GM18951 (cell line): Measurements from ENCODE around the gene IL3.

ENCODE experiments used
- POLR2A ChIP-seq: IDR thresholded peaks from 4 replicates; pipeline ENCODE4 v1.6.1; 2011; ENCODE audit warnings: mild to moderate bottlenecking; ENCODE audit not compliant: insufficient read length, insufficient read depth; ENCODE audit errors: extremely low read depth
- in situ Hi-C: fragments of 300-500 bp; cut with MboI; formaldehyde crosslinking; loops from one replicate; pipeline ENCODE4 v1.12.0; 2022; ENCODE audit warnings: low sequenced_read_pairs, mixed read lengths, inconsistent platforms; ENCODE audit not compliant: unreplicated experiment

IL3 gene

DNA sequence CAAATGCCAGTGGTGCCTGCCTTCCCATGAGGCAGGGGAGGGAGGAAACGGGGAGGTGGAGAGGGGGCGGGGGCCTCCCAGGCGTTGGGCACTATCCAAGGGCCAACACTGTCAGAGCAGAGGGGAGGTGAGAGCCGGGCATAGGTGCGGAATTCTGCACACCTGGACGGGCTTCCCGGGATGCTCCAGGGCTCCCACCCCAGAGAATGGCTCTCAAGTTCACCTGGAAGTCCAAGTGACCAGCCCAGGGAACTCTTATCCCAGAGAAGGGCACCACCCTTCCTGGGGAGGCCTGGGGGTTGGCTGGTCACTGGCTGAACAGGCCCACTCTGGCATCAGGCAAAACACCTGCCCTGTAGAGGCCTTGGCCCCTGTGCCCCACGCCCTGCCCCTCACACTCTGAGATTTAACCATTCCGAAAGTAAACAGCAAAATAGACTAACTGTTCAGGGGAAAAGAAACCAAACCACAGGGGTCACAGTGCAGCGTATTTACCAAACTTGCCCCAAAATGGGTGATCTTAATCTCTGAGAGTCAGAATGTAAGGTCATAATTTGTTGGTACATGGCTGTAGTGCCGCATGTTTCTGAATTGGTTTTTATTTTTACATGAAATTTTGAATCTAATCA is 15.9 kb downstream of the IL3 start:
- in situ Hi-C loops = no loop called here
- TF ChIP-seq POLR2A = no peak

DNA sequence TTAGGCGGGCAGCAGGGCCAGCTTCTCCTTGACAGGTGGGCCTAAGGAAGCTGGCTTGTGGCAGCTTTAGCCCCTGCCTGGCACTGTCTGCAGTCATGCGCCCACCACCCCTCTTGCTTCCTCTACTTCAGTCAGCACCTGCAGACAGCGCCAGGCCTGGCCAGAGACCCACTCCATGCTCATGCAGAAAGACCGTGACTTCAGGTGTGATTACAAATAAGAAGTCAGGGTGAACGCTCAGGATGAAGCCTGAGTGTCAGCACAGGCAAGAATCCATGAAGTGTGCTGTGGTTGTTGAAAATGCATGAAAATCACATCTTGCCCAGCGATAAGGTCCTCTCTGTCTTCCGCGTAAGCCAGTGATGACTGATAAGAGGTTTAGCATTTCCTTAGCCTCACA is 16.5 kb downstream of the IL3 start:
- TF ChIP-seq POLR2A = no peak
- in situ Hi-C loops = no loop called here

DNA sequence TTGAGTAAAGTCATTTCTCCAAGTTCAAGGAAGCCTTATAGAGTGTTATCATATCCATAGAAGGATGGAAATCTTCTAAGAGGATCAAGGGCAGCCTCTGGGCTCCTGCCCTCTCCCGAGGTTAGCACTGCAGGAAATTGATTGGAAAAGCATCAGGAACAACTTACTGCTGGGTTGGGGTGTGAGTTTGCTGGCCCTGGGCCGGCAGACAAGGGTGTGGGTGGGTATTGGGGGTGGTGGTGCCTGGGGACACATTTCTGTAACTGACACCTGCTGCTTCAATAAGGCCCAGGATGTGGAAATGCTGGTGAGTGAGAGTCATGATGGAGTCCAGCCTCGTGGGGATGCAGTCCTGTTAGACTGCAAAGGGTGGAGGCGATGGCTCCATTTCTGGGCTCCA is 18.6 kb downstream of the IL3 start:
- in situ Hi-C loops = no loop called here
- TF ChIP-seq POLR2A = no peak

DNA sequence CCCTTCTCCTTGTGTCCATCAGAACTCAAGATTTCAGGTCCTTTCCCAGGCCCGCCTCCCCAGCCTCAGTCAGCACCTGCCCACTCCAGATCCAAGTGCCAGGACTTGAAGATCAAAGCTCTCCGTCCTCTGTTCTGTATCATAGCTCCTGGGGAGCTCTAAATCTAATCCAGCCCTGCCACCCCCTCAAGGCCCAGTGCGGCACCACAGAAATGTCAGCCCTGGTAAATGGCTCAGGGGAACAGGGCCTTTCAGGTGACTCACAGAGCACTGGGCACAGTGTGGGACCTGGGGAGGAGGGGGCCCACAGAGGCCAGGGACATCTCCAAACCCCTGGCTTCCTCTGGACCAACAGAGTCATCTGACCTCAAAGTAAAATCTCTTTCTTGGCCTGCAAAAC is 19.2 kb downstream of the IL3 start:
- TF ChIP-seq POLR2A = no peak
- in situ Hi-C loops = no loop called here

DNA sequence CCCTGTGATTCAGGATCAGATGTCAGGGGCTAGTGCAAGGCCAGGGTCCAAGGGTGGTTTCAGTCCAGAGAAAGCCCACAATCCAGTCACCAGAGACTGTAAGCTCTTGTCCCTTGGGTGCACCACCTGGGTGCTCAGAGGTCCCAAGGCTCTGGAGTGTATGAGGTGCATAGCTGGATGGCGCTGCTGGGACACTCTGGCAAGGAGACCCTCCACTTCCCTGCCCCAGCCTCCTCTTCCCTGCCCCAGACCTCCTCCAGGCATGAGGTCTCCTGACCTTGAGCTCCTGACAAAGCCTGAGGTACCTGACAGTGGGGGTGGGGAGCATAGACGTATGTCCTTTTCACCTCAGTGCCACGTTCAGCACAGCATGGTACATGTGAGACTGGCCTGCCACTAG is 20.1 kb downstream of the IL3 start:
- in situ Hi-C loops = no loop called here

DNA sequence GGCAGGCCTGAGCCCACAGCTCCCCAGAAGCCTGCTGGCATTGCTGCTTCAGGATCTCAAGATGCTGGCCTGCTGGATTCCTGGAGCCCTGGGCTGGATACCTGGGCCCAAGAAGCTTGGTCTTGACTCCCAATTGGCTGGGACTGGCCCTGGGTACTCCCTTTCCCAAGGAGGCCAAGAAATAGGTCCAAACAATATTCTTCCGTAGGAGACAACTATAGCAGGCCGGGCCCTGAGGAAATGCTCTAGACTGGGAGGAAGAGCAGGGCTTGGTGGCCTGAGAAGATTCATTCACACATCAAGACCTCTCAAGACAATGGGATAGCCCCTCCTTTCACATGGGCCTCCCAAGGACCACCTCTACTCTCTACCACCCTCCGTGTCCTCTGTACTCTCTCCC is 21.0 kb downstream of the IL3 start:
- in situ Hi-C loops = no loop called here
- TF ChIP-seq POLR2A = no peak

More for the DNA sequence above, 20.1 kb downstream of the IL3 start:
- no peak for TF ChIP-seq POLR2A

DNA sequence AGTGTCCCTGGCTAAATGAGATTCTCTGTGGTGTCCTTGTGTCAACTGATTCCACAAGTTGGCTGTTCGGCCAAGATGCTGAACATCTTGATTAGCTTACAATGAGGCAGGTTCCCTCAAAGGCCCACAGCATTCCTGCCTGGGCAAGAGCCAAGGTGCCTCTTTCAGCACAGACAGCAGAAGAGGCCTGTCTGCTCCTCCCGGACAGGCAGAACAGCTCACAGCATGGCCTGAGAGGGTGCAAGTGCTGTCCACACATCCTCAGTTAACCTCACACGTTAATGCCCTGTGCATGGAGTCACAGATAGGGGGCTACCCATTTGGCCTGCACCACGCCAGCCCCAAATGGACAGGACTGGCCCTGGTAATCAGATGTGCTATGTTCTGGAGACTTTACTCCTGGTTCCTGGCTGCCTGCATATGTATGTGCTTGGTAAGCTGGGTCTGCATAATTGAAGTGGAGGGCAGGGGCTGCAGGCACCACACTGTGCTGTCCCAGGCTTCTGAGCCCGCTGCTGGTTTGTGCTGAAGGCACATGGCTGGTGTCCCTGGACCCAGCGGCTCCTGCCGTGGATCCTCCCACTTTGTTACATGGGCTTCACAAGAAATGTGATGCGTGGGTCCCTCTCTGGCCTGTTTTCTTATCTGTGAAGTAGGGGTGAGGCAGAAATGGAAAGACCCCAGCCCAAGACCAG is 22.0 kb downstream of the IL3 start:
- in situ Hi-C loops = no loop called here
- TF ChIP-seq POLR2A = no peak

DNA sequence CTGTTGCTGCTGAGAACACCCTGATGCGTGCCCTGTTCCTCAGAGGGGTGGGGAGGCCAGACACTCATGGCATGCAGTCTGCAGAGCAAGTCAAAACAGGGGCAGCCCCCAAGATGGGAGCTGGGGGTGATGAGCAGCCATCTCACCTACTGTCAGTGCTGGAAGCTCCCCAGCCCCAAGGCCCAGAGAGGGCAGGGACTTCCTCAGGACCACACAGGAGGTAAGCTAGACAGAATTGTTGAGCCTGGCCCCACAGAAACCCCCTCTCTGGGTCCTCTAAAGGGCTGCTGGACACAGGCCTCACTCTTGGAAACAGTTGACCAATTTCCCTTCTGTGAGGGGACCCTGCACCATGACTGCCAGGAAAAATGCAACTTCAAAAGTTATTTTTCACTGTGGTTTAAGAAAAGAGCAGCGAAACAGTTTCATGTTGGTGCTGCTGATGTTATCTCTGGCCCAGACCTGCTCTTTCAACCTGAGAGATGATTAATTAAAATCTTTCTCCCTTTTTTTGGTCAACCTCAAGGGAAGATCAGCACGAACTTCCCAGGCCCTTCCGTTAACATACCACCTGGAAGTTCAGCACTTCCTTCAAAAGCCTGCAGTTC is 22.7 kb downstream of the IL3 start:
- TF ChIP-seq POLR2A = no peak
- in situ Hi-C loops = no loop called here

DNA sequence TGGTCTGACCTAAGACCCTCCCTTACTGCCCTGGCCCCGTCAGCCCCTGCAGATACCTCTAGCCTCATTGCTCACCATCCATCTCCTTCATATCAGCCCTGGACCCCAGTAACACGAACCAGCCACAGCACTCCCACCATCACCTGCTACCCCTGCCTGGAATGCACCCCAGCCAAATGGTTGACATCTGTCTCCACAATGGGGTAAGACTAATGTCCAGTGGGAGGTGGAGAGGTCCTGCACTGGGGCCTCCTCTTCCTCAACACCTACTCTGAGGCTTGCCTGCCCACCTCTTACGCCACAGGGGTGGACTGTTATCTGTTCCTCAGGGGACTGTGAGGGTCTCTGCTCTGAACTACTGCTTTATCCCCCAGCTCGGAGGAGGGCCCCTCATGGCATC is 25.2 kb downstream of the IL3 start:
- in situ Hi-C loops = no loop called here
- no peak for TF ChIP-seq POLR2A

DNA sequence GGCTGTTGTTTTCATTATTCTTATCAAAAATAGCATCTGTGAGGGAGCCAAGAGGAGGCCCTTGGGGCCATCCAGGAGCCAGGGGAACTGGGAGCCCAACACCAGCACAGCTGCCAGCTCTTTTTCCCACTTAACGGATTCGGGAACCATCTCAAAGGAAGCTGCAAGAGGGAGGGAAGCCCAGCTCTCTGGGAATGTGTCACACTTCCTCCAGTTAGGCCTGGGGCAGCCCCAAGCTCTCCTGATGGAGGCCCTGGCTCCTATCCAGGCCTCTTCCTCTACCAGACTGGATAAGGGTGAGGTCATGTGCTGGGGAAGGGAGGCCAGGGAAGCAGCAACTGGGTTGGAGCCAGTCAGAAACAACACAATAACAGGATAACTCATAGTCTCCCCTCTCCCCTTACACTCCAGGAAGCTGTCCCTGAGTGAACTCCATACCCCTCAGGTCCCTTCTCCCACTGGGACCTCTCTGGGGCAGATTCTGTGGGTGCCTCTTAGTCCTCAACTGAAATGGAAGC is 25.9 kb downstream of the IL3 start:
- in situ Hi-C loops = no loop called here
- TF ChIP-seq POLR2A = no peak

DNA sequence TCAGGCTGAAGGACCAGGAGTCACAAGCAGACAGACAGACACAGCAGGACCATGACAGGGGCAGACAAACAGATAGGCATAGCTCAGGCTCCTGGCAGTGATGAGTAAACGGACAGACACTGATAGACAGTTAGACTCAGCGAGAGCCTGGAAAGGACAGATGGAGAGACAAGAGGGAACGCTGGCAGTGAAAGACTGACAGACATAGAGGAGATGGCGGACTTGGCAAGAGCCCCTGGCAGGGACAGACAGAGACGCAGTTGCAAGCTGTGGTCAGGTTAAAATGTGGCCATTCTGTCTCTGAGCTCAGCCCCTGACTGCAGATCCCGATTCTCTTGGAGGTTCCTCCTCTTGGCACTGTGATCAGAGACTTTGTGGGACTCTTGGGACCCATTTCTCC is 26.7 kb downstream of the IL3 start:
- no peak for TF ChIP-seq POLR2A
- in situ Hi-C loops = no loop called here

DNA sequence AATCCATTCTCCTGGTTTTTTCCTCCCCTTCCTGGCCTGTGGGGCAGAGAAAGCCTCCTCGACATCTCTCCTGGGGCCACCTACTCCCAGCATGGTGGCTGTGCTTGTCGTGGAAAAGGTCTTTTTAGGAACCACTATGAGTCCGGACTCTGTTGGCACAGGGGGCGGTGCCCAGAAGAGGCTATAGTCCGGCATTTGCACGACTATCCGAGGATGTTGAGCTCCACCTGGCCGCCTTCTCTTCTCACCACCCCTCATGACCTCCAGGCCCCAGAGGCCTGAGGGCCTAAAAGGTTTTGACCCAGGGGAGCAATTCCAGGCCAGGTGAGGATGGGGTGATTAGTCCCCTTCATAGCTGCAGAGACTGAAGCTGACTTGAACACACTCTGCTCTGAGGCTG is 27.2 kb downstream of the IL3 start:
- in situ Hi-C loops = no loop called here
- no peak for TF ChIP-seq POLR2A

DNA sequence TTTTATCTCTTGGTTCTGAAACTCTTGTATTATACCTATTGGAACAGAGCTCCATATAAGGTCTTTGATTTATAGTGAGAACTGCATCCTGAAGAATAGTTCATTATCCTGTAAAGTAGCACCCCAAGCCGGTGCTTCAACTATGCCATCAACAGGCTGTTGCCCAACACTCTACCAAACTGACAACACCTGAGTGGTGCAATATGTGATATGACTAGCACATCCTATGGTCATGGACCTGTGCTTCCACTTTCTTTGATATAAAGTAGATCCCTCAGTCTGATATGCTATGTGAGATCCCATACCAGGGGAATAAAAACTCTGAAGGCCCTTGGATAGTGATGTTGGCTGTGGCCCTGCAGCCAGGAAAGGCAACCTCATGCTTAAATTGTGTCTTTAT is 28.9 kb downstream of the IL3 start:
- in situ Hi-C loops = no loop called here
- no peak for TF ChIP-seq POLR2A

DNA sequence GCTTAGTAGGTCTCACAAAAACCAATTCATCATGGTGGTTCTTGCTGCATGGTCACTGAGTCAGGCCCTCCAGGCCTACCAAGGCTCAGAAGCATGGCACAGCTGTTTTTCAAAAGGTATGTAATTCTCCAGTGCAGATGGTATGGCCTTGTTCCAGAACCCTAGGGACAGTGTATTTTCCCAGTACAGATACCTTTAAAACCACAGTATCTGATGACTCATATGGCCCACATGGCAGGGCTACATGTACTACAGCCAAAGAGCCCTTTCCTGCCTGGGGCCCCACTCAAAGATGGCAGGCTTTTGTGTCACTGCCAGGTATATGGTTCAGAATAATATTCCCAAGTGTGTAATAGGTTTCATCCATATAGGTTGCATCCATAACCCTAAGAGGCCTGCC is 29.7 kb downstream of the IL3 start:
- in situ Hi-C loops = no loop called here
- TF ChIP-seq POLR2A = no peak

DNA sequence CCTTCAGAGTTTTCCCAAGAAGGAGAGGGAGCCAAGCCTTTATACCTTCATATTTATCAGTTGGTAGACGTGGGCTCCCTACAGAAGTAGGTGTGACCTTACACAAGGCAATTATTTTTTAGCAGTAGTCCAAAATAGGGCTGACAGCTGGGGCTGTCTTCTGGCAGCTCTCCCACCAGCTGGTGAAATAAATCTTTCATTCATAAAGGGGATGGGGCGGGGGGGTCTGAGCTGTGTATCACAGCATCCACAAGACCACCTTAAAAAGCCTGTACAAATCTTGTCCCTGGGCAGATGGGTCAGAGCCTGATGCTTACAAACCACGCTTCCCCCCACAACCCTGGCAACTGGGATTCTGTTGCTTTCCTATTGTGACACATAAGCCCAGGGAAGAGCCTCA is 32.8 kb downstream of the IL3 start:
- TF ChIP-seq POLR2A = no peak
- in situ Hi-C loops = no loop called here
